HG03342 (cell line): ENCODE results near the gene RPL22L1.
"Not testable (repeated sequence)": the region's sequence is repeated elsewhere in the genome, so short reads cannot be mapped to it uniquely, and the experiment has no call there.

Experiments used
- ATAC-seq: cut with Tn5 transposase; IDR thresholded peaks from one replicate; pipeline ENCODE4 v1.9.1; 2021; ENCODE audit warnings: mild to moderate bottlenecking, moderate library complexity; ENCODE audit not compliant: unreplicated experiment

The RPL22L1 gene

GRCh38 chr3:170836491-170836890 is 33.5 kb downstream of the RPL22L1 start:
- ATAC-seq: no peak

GRCh38 chr3:170835336-170835735 is 34.7 kb downstream of the RPL22L1 start:
- no peak for ATAC-seq

GRCh38 chr3:170830580-170830979 is 39.4 kb downstream of the RPL22L1 start:
- no peak for ATAC-seq

GRCh38 chr3:170829546-170830272 is 40.3 kb downstream of the RPL22L1 start:
- ATAC-seq: no peak

DNA sequence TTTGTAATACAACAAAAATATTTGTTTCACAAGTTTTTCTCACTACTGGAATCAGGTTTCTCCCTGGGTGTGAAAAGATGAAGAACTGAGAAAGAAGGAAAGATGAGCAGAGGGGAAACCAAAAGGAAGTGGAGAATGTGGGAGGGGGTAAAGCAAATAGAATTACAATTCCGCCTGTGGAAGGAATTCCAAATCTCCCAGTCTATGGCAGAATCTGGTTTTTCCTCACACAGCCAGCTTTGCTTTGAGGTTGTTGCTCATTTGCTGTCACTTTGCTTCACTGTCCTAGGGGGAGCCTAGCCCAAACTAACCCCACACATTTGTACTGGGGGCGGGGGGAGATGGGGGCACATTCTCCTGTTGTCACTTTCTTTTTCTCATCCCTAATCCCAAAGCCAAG is 43.9 kb downstream of the RPL22L1 start:
- no peak for ATAC-seq

- ATAC-seq: not testable (repeated sequence)
Measured at GRCh38 chr3:170823562-170823961, 46.4 kb downstream of the RPL22L1 start.

- ATAC-seq: not testable (repeated sequence)
Measured at GRCh38 chr3:170818325-170818724, 51.7 kb downstream of the RPL22L1 start.

- not testable (repeated sequence) for ATAC-seq
Measured at GRCh38 chr3:170817471-170817870, 52.5 kb downstream of the RPL22L1 start.

GRCh38 chr3:170816841-170817240 is 53.2 kb downstream of the RPL22L1 start:
- ATAC-seq: no peak

- no peak for ATAC-seq
Measured at GRCh38 chr3:170816341-170816740, 53.7 kb downstream of the RPL22L1 start.

DNA sequence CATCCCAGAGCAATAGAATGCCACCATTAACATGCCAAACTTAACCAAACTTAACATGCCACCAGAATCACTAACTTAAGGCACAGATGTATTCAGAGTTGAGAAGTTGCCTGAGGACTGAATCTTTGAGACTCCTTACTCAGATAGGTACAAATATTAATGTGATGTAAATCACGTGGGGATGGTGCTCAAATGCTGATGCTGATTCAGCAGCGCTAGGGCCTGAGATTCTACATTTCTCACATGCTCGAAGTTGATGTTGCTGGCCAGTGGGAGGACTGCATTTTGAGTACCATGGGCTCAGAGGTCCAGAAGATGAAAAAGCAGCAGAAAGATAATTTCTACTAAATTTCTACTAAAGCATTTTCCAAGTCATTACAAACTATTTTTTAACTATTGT is 54.1 kb downstream of the RPL22L1 start:
- no peak for ATAC-seq

DNA sequence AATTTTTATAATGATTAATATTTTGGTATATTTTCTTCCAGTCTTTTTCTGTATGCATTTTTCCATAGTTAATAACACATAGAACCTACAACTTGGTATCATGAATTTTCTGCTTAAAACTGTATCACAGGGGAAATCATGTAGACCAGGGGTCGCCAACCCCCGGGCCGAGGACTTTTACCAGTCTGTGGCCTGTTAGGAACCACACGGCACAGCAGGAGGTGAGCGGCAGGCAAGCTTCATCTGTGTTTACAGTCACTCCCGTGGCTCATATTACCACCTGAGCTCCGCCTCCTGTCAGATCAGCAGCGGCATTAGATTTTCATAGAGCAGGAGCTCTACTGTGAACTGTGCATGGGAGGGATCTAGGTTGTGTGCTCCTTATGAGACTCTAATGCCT is 54.7 kb downstream of the RPL22L1 start:
- no peak for ATAC-seq
